CD4-positive, alpha-beta T cell treated with Interleukin-6 at 100 ng/mL for 8 hours (primary cell): ENCODE measurements around the gene ABHD4.
A peak's percentile ranks its signal among the peaks of the same experiment; 100 is the strongest.
"Not testable (repeated sequence)": the region's sequence is repeated elsewhere in the genome, so short reads cannot be mapped to it uniquely, and the experiment has no call there.

ENCODE experiments used
- DNase-seq: peaks from one replicate; pipeline ENCODE4 v3.0.0-alpha.2; 2020; ENCODE audit warnings: mixed read lengths, low spot score

ABHD4 gene

DNA sequence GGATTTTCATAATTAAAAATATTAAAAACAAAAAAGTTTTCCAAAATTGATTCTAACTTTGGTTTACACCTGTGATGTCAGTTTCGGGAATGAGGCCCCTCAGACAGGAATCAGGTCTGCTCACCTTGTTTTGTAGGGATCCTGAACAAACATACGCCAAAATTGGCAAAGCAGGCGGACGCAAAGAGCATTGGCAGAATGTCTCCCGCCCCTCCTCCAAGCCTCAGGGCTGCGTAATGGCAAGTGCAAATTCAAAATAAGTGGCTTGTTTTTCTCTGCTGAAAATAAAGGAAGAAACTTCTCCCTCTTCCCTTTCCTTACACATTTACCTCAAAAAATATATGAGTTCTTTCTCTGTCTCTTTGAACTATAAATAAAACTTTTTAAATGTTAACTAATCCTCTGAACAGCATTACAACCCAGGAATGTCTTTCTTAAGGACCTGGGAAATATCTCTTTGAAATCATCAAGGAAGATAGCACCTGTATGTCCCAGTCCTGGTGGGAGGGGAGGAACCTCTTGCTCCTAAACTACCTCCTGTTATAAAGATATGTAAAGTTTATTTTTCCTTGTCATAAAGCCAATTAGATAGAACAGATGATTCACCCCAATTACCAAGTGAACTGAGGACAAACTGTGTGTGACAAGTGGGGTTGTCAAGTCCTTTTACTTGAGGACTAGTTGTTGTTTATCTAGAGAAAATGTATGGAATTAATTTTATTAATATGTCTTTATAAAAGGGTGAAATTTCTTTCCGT lies 29.6 kb downstream of the ABHD4 start:
- DNase-seq: no peak

DNA sequence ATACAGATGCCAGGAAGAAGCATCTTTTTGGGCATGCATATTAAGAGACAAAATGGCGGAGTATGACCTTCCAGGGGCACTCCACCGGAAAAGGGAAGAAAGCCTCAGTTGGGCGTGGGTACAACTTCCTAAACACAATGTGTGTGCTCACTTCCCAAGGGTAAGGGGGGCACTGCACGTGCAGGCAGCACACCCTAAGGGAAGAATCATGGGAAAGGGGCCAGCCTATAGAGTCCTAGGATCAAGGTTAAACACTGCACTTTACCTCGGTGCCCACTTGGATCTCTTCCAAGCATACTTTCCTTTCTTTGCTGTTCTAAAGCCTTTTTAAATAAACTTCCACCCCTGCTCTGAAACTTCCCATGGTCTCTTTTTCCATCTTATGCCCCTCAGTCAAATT lies 31.3 kb downstream of the ABHD4 start:
- no peak for DNase-seq

DNA sequence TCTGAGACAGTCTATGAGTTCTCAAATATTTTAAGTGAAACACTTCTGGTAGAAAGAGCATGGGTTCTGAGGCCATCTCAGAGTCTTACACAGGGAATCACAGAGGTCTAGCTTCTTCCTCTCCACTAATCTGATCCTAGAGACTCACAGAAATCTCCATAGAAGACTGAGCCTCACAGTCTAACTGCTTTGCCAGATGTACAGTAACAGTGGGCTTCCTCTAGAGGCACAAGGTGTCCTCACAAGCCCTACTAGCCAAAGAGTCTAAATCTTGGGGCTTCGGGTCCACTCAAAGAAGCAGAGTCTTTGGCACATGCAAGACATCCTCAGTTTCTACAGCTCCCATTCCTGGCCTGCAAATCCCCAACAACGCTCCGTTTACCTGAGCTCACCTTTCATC lies 32.0 kb downstream of the ABHD4 start:
- DNase-seq: no peak

DNA sequence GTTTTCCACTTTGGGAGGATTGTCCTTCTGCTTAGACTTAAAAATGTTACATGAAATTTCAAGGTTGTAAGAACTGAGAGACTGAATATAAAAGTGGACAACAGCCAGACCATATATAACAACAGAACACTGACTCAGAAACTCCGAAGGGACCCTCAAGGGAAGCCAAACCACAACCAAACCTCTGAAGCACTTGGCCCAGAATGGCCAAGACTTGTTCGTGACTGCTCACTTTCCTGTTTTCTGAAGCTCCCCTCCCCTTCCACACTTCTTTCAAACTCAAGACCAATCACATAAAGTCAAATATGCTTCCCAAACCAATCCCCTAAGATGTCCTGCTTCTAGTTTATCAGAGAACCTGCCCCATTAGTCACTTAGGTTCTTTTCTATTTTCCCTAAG lies 32.4 kb downstream of the ABHD4 start:
- no peak for DNase-seq

DNA sequence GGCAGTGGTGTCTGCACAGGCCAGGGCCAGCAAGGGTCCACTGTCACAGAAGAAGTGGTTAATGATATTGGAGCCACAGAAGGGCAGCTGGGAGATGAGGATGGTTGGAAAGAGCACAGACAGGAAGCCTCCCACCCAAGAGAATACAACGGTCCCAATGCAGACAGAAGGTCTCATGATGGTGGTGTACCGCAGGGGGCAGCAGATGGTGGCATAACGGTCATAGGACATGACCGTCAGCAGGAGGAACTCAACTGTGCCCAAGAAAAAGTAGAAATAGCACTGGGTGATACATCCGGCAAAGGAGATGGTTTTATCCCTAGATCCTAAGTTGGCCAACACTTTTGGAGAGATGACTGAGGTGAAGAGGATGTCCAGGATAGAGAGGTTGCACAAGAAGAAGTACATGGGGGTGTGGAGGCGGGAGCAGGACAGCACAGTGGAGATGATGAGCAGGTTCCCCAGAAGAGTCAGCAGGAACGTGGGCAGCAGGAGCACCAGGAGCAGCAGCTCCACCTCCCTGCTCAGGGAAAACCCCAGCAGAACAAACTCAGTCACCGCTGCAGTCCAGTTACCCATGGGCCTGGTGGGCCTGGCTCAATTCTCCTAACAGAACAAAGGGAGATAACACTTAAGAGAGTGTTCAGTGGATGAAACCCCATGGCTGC lies 36.3 kb downstream of the ABHD4 start:
- DNase-seq: no peak

DNA sequence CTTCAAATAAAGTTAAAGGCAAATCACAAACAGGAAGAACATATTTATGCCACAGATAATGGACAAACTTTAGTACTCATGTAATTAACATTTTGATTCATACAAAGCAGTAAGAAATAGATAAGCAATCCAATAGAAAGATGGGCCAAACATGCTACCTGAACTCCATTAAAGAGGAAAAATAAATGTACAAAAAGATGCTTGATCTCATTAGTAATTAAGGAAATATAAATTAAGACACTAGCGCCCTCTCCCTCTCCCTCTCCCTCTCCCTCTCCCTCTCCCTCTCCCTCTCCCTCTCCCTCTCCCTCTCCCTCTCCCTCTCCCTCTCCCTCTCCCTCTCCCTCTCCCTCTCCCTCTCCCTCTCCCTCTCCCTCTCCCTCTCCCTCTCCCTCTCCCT lies 37.9 kb downstream of the ABHD4 start:
- not testable (repeated sequence) for DNase-seq

DNA sequence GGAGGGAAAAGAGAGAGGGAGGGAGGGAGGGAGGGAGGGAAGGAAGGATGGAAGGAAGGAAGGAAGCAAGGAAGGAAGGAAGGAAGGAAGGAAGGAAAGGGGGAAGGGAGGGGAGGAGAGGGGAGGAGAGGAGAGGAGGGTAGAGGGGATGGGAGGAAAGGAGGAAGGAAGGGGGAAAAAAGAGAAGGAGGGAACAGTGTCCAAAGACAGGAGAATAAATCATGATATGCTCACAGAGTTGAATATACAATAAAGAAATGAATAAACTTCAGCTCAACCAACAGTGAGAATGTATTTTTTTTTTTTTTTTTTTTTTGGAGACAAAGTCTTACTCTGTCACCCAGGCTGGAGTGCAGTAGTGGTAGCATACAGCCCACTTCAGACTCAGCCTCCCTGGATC lies 42.1 kb downstream of the ABHD4 start:
- DNase-seq: no peak

DNA sequence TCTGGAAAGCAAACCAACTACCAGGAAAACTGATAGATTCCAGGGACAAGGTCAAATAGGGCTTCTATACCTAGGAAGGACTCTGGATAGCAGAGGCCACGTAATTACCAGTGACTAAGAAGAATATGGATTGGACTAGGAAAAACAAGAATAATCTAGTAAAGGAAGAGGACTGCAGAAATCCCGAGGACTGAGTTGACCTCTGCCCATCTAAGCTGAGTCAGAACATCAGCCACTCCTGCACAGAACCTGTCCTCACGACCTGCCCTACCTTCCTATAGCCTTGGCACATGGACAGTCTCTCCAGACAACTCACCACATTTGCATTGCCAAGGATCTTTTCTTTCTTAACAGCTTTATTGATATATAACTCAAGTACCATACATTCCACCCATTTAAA lies 43.7 kb downstream of the ABHD4 start:
- no peak for DNase-seq

DNA sequence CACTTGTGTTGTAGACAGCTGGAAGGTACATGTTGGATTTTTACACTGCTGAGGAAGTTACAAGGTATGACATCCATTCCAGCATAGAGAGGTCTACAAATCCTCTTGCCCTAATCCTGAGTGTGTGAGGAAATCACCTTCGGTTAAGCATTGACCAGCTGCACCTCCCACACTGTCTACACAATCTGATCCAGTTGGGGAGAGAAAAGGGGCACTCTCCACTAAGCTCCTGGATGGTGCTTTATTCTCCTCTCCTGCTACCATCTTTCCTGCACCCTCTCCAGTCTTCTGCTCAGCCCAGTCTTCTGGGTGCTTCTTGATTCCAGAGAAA lies 46.2 kb downstream of the ABHD4 start, which contains the start of gene OR6J1:
TSS of gene OR6J1 (minus strand) at position 48 of the 331 bp plus-strand sequence. CDS start 9,541 bp downstream, outside the sequence.
- DNase-seq: no peak

DNA sequence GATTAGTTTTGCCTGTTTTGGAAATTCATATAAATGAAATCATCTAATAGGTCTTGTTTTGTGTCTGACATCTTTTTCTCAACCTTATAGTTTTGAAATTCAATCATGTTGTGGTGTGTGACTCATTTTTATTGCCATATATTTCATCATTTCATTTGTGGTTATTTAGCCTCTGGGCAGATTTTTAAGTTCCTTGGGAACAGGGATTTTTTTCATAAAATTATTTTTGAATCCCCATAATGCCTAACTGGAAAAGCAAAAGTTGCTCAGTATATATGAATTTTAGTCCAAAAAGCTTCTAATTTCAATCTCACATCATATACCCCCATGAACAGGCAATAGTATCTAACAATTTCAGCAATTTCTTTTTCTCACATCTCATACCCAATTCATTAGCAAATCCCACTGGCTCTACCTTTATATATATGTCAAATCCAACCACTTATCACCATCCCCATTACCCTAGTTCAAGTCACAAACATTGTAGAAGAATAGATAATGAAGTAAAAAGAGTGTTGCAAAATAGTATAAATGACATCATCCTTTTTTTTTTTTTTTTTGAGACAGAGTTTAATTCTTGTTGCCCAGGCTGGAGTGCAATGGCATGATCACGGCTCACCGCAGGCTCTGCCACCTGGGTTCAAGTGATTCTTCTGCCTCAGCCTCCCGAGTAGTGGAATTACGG lies 48.6 kb downstream of the ABHD4 start:
- DNase-seq: no peak

DNA sequence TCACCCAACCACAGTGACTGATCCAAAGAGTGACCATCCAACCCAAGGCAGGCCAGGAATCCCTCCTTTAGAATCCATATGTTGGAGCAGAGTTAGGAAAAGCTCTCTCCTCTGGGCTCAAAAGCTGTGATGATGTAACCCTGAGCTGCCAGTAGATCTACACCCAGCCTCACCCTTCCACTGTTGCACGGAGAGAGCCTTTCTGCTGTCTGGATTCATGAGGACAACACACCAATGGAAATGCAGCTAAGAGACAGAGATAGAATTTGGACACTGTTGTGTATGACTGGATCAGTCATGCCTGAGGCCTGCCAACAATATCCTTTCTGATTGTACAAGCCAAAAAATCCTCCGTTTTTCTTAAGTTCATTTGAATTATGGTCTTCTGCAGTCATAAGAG lies 50.4 kb downstream of the ABHD4 start:
- no peak for DNase-seq

DNA sequence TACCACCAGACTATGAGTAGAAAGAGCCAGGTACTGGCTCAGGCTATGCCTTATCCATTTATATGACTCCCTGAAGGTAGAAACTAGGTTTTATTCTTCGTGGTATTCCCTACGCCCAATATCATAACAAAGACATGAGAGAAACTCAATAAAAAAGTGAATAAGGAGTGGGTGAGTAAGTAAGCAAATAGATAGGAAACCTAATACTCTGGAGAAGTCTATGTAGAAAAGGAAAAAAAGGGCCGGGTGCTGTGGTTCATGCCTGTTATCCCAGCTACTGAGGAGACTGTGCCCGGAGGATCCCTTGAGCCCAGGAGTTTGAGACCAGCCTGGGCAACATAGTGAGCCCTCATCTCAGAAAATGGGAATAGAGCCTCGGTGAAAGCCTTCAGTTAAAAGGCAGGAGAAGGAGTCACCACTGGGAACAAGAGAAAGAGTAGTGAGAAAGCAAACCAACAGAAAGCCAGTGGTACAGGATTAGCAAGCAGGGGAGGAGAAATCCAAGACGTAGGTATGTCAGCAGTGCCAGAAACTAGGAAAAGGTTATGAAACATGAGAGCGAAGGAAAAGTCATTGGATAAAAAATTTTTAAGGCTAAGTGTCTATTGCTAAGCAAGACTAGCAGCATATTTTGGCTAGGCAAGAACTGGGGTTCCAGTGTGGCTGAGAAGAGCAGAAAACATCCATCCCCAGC lies 52.1 kb downstream of the ABHD4 start:
- DNase-seq: no peak

DNA sequence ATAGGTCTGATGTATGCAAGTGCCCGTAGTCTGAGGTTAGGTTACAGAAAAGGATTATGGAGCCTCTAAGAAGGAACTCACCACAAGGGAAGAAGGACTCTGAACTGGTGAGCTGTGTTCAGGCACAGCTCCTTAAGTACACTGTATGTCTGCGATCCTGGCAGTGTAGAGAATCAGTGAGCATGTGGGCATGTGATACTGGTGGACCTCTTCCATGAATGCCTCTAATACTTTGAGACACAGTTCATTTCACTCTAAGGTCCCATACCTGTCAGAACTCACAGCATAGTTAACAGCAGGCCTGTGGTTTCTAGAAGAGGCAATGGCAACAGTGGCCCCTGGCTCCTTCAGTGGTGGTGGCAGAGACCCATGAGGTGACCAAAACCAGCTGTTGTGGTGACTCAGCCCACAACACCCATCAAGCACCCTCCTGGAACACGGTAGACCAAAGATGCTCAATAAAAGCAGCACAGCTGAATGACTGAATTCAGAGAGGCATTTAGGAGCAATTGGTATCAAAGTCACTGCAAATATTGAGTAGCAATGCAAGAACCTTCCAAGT lies 52.9 kb downstream of the ABHD4 start:
- no peak for DNase-seq

DNA sequence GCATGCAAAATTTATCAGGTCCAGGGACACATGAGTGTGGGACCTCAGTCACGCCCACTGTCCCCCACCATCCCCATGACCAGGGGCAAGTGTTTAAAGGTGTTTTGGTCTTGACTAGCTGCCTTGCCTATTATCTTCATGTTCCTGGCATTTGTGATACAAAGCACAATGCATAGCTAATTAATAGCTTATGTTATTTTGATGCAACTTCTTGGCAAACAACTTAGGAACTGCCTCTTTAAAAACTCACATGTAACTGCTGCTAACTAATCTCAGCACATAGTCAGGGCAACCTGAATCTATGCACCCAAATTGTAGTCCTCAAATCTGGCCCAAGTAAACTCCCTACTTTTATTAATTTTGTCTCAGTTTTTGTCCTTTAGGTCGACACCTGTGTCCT lies 53.5 kb downstream of the ABHD4 start:
- DNase-seq: no peak

DNA sequence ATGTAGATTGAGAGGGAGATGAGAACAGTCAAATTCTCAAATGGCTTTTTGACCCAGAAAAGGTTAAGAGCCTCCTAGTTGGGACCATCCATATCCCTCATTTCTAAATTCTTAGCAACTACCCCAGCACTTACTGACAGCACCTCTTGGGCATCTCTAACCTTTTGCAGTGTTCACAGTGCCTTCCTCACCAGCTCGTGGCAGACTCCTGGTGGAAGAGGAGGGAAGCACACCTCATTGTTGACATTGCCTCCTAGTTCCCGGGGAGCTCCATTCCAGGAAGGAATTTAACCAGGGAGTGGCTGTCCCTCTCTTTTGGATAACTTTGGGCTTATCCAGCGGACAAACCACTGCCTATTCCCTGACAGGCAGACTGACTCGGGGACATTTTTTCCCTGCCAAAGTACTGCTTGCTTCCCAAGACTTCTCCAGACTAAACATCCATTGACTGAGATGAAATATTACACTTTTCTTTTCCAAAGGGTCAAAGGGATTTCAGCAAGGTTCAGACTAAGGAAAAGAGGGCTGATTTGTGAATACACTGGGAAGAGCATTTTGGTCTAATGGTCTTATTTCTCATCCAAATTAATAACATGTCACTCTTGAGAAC lies 55.0 kb downstream of the ABHD4 start:
- DNase-seq: peak; percentile 52

DNA sequence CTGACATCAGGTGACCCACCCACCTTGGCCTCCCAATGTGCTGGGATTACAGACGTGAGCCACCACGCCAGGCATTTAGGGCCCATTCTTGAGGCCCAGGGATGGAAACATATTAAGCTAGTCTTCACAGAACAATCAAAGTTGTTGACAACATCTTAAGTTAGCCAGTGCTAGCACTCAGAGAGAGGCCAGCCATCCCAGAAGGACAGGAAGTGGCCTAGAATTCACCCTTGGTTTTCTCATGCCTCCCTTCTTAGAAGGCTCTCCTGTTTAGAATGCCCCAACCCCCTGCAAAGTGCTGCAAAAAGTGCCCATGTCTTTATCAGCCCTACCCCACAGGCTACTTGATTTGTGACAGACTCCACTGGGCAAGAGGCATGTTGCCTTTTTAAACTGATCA lies 58.1 kb downstream of the ABHD4 start:
- no peak for DNase-seq

DNA sequence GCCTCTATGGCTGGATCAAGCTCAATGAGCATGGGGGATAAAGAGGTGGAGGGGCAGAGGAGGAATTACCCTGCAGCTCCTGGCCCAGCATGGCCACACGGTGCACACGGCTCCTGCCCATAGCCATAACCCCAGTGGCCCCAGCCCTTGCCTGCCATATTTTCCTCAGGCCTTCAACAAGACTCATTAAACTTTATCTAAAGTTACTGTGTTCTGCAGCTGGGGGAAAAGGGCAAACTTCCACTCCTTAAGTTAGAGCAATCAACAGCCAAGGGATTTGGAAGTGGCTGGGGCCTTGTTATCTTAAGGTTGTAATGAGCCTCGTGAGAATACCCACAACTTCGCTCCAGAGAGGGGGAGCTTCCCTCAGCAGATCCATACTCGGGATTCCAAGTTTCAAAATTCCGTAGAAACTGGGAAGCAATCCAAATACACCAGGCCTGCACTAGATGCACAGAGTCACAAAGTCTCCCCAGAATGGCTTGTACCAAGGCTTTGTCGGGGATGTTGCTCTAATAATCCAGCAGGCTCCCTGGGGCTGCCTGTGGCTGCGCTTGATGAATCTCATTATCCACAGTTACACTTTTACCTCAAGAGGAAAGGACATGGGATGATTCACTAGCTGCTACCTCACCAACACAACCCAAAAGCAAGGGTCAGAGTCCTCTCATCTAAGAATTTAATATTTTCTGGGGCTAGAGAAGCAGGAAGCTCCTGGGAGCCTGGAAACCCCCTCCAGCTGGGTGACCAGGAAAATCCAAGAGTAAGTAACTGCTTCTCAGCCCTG lies 59.0 kb downstream of the ABHD4 start:
- no peak for DNase-seq

DNA sequence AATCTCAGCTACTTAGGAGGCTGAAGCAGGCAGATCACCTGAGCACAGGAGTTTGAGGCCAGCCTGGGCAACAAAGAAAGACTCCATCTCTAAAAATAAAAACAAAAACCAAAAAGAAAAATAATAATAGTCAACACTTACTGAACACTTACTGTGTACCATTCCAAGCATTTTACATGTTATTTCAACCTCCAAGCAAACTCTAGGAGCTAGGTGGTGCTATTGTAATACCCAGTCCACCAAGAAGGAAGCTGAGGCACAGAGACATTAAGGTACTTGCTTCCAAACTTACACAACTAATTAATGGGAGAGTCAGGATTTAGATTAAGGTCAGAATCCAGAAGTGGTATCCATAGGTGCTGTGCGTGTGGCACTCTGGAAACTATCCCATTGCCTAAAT lies 59.8 kb downstream of the ABHD4 start:
- DNase-seq: no peak

DNA sequence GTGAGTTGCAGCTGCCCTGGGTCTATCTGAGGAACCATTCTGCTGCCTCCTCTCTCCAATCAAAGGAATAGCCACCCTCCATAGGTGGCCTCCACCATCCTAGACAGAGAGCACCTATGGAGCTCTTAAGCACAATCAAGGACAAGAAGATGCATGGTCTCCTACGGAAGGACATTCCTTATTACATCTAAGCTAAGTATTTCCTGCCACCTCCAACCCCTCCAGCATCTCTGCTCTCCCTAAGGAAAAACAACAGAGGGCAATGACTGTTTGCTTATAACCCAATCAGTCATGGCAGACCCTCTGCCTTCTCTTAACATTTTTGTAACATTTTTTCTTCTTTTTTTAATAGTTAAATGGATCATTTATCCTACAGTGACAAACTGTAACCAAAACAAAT lies 60.8 kb downstream of the ABHD4 start:
- no peak for DNase-seq

DNA sequence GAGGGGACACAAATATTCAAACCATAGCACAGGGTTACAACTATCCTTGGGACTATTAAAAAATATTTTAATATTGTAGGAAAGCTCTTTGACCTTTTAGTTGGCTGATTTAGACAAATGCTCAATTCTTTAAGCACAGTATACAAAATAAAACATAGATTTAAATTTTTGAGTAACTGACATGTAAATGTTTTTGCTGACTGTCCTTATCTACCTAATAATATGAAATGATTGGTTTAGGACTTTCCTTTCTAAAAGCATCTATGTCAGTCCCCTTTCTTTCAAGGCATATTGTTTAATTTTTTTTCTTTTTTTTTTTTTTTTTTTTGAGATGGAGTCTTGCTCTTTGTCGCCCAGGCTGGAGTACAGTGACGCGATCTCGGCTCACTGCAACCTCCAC lies 62.6 kb downstream of the ABHD4 start:
- no peak for DNase-seq
